ENCODE data around the gene MEX3D.

The MEX3D gene

DNA sequence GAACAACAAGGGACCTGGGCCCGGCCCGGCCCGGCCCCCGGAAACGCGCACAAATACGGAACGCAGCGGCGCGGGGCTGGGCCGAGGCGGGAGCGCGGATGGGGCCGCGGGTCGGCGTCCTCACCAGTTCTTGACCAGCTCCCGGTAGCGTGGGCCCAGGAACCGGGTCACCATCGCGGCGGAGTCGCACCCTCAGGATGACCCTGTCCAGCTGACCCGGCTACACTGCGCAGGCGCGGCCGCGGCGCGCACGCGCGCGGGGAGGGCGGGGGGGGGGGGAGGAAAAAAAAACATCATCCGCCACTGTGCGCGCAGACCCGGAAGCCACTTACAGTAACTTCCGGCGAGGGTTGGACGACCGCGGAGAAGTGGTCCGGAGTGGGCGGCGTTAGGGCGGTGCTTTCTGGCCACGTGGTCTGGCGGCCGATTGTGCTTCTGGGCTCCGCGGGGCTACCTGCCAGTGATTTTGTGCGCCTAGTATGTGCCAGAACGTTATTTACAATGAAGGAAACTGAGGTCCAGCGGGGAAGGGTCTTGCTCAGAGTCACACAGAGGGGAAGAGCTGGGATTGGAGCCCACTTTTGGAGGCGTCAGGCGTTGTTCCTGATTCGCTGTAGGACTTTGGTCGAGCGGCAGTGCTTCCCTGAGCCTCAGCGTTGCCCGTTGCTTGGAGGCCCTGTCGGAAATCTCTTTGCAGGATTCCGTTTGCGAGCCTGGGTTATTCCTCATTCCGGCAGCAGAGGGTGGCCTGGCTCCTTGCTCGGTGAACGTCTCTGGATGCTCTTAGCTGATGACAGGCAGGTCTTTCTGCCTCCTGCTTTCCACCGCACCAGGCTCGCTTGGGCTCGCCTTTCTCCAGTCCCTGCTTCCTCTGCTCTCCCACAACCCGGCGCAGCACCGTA, 37.4 kb upstream of the MEX3D start, which contains the start of gene UQCR11:
Gene UQCR11 (minus strand): TSS at position 227 of the 902 bp plus-strand sequence. CDS start 53 bp downstream, at position 174.
- Mint-ChIP-seq H3K4me3 (peak within 1 kb of the TSS; percentile 84), H3K4me1 (ENCODE audit: low read depth) (peaks cover 59% of the 10 kb centered on the region), H3K36me3 (ENCODE audit: low read depth) (peaks cover 47% of the 10 kb centered on the region), H3K9me3 (no peaks in the 10 kb centered on the region), H3K27me3 (no peaks in the 10 kb centered on the region), H3K27ac (peak within 1 kb of the TSS; percentile 98)
- DNase-seq, result peak; percentile 94

DNA sequence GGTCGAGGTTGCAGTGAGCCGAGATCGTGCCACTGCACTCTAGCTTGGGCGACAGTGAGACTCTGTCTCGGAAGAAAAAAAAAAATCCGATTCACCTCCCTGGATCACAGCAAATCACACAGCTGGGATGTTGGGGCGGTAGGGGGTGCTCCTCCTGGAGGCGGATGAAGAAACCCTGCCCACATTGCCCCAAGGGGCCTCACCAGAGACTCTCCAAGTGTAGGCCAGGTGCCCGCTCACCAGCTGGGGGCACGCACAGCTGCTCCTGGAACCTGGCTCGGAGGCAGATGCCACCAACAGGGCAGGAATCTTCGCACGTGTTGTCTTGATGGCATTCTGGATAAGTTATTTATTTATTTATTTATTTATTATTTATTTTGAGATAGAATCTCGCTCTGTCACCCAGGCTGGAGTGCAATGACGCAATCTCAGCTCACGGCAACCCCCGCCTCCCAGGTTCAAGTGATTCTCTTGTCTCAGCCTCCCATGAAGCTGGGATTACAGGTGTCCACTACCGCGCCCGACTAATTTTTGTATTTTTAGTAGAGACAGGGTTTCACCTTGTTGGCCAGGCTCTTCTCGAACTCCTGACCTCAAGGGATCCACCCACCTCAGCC, 34.1 kb upstream of the MEX3D start:
- no peak for DNase-seq
- no peak overlapping the region for H3K4me3 Mint-ChIP-seq
- peak overlapping the region; percentile 87 for H3K27ac Mint-ChIP-seq
- H3K4me1 Mint-ChIP-seq (ENCODE audit: low read depth), result peaks cover 36% of the 10 kb centered on the region
- no peaks in the 10 kb centered on the region for H3K27me3 Mint-ChIP-seq
- peaks cover 63% of the 10 kb centered on the region for H3K36me3 Mint-ChIP-seq (ENCODE audit: low read depth)
- H3K9me3 Mint-ChIP-seq, result no peaks in the 10 kb centered on the region

DNA sequence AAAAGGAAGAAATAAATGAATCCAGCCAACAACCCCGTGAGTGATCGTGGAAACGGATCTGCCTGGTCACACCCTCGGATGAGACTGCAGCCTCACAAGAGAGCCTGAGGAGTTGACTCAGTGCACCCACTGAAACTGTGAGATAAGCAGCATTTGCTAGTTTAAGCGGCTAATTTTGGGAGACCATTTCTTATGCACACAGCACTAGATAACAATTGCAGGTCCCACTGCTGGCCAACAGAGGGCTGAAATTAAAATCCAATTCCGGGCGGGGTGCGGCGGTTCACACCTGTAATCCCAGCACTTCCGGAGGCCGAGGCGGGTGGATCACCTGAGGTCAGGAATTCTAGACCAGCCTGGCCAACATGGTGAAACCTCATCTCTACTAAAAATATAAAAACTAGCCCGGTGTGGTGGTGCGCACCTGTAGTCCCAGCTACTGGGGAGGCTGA, 33.5 kb upstream of the MEX3D start:
- Mint-ChIP-seq H3K27ac (peak overlapping the region; percentile 79), H3K36me3 (ENCODE audit: low read depth) (peaks cover 69% of the 10 kb centered on the region), H3K4me1 (ENCODE audit: low read depth) (peaks cover 32% of the 10 kb centered on the region), H3K4me3 (no peak overlapping the region), H3K9me3 (no peaks in the 10 kb centered on the region), H3K27me3 (no peaks in the 10 kb centered on the region)
- DNase-seq, result no peak

DNA sequence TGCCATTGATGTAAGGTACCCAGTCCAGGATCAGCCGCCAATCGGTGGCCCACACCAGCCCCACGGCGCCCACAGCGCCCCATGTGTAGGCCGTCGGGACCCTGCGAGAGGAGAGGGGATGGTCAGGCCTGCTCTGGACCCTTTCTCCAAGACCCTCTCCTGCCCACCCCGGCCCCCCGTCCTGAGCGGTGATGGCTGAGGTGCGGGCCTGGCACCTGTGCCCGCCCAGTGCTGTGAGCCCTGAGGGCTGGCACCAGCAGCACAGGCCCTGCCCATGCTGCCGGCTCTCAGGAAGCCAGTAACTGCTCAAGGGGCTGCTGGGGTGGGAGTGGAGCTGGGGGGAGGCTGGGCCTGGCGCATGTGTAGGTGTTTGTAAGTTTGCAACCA, 31.3 kb upstream of the MEX3D start:
- H3K36me3 Mint-ChIP-seq (ENCODE audit: low read depth), result peaks cover 79% of the 10 kb centered on the region
- H3K9me3 Mint-ChIP-seq, result no peaks in the 10 kb centered on the region
- no peak overlapping the region for H3K4me3 Mint-ChIP-seq
- peak overlapping the region; percentile 22 for H3K27ac Mint-ChIP-seq
- no peak for DNase-seq
- H3K4me1 Mint-ChIP-seq (ENCODE audit: low read depth), result peaks cover 24% of the 10 kb centered on the region
- no peaks in the 10 kb centered on the region for H3K27me3 Mint-ChIP-seq

DNA sequence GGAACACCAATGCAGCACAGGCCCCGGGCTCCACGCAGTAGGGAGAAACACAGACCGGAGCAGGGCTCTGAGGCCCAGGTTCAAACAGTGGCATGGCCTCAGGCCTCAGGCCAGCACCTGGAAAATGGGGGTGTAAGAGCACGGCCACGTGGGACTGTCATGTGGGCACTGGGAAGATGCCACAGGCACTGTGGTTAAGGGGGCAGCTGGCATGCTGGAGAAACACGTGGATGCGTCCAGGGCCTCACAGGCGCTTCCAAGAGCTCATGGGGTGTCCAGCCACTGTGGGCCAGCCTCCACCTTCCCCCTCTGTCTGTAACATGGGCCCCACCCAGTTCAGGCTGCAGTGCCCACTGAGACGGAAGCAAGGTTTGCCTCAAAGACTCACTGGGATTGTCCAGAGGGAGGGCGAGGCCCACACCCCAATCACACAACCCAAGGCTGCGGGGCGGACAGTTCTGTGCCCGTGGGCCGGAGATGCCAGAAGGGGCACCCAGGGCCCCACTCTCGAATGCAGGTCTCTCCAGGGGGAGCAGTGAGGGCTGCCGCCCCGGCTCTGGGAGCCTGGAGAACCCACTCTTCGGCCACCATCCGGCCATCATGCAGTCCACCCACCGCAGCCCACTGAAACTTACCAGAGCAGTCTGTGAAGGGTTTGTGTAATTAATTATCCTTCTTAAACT, 30.8 kb upstream of the MEX3D start:
- Mint-ChIP-seq H3K27me3 (no peaks in the 10 kb centered on the region), H3K27ac (no peak overlapping the region), H3K9me3 (no peaks in the 10 kb centered on the region), H3K36me3 (ENCODE audit: low read depth) (peaks cover 77% of the 10 kb centered on the region), H3K4me1 (ENCODE audit: low read depth) (peaks cover 19% of the 10 kb centered on the region), H3K4me3 (no peak overlapping the region)
- no peak for DNase-seq

DNA sequence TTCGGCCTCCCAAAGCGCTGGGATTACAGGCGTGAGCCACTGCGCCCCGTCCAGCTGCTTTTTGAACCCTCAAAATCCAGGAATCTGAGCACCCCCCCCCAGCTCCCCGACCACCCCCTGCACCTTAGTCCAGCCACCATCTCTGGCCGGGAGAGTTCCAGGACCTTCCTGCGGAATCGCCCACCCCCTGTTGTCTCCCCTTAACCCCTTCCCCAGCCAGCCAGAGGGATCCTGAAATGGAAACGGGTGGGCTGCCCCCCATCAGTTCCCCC, 25.3 kb upstream of the MEX3D start:
- H3K4me1 Mint-ChIP-seq (ENCODE audit: low read depth), result peaks cover 20% of the 10 kb centered on the region
- H3K9me3 Mint-ChIP-seq, result no peaks in the 10 kb centered on the region
- H3K36me3 Mint-ChIP-seq (ENCODE audit: low read depth), result peaks cover 76% of the 10 kb centered on the region
- H3K4me3 Mint-ChIP-seq, result peak overlapping the region; percentile 86
- H3K27ac Mint-ChIP-seq, result peak overlapping the region; percentile 50
- DNase-seq, result no peak
- H3K27me3 Mint-ChIP-seq, result no peaks in the 10 kb centered on the region

DNA sequence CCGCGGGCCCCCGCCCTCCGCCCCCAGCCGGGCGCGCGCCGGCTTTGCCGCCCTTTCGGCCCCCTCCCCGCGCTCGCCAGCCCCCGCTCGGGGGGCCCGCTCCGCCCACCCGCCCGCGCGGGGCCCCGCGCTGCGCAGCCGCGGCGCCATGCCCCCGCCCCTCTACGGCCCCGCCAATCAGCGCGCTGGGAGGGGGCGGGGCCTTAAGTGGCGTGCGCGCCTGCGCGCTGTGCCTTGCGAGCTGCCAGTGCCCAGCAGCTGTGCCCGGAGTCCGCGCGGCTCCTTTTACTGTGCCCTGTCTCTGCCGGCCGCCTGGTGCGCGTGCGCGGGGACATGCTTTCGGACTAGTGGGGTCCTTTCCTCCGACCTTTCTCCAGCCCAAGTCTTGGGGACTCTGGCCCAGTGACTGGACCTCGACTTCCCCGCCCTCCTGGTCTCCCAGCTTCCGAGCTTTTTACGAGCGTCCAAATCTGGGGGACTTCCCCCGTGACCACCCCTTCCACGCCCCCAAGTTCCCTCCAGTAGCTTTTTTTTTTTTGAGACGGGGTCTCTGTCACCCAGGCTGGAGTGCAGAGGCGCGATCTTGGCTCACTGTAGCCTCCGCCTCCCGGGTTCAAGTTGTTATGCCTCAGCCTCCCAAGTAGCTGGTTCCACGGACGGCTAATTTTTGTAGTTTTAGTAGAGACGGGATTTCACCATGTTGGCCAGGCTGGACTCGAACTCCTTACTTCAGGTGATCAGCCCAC, 24.8 kb upstream of the MEX3D start, which contains the start of gene MBD3:
Gene MBD3 (minus strand): TSS at position 111 of the 746 bp plus-strand sequence. CDS start 234 bp downstream, outside the sequence.
- Mint-ChIP-seq H3K4me3 (peak within 1 kb of the TSS; percentile 94), H3K27ac (peak within 1 kb of the TSS; percentile 97), H3K27me3 (no peaks in the 10 kb centered on the region), H3K4me1 (ENCODE audit: low read depth) (peaks cover 23% of the 10 kb centered on the region), H3K36me3 (ENCODE audit: low read depth) (peaks cover 74% of the 10 kb centered on the region), H3K9me3 (no peaks in the 10 kb centered on the region)
- DNase-seq, result peak; percentile 91

DNA sequence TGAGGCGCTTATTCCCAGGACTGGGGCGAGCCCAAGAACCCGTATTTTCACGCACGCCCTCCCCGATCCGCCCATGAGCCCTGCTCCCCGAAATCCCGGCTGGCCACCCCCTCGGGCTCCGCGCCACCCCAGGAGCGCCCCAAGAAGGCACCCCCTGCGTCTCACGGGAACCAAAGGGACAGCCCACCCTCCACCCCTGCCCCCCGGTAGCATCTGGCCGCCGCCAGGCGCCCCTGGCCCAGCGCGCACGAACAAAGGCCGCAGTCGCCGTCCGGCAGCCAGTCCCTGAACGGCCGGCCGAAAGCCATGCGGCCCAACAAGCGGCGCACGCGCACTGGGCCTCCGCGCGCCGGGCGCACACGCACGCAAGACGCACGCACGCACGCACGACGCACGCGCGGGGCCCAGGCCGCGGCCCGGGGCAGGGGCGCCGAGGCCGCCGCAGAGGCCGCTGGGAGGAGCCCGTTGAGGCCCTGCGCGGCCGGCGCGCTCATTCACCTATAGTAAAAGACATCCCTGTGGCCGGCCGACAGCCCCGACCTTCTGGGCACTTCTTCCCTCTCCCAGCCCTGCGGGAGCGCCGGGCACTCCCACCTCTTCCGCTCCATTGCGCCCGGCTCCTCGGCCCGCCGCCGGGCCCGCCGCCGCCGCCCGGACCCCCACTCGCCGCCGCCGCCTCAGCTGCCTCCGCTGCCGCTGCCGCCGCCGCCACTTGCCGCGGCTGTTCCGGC, 24.1 kb upstream of the MEX3D start:
- Mint-ChIP-seq H3K27ac (peak overlapping the region; percentile 97), H3K4me3 (peak overlapping the region; percentile 94), H3K9me3 (no peaks in the 10 kb centered on the region), H3K27me3 (no peaks in the 10 kb centered on the region), H3K4me1 (ENCODE audit: low read depth) (peaks cover 30% of the 10 kb centered on the region), H3K36me3 (ENCODE audit: low read depth) (peaks cover 74% of the 10 kb centered on the region)
- DNase-seq, result peak; percentile 90

DNA sequence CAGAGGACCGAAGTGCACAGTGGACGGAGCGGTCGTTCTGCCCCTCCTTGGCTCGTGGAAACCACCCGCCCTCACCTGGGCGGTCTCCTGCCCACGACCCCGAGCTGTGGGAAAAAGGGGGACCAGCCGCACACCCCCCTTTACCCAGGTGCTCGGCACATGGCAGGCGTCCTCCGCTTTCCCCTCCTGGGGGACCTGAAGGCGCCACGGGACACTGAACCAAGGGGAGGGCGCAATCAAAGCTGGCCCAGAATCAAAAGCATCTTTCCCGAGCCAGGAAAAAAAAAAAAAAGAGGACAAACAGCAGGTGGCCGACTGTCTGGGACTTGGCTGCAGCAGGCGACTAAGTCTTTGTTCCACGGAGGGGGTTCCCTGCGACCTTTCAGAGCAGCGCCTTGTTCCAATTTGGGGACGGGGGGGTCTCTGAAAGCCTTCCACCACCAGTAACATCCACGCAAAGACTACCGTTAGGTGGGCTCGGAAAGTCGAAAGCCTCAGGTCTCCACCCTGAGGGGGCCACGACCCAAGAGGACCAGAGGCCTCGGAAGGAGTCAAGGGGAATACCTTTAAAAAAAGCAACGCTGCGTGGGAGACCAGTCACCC, 23.4 kb upstream of the MEX3D start:
- H3K4me3 Mint-ChIP-seq, result peak overlapping the region; percentile 94
- DNase-seq, result no peak
- peaks cover 30% of the 10 kb centered on the region for H3K4me1 Mint-ChIP-seq (ENCODE audit: low read depth)
- peak overlapping the region; percentile 97 for H3K27ac Mint-ChIP-seq
- no peaks in the 10 kb centered on the region for H3K9me3 Mint-ChIP-seq
- H3K36me3 Mint-ChIP-seq (ENCODE audit: low read depth), result peaks cover 70% of the 10 kb centered on the region
- H3K27me3 Mint-ChIP-seq, result no peaks in the 10 kb centered on the region

DNA sequence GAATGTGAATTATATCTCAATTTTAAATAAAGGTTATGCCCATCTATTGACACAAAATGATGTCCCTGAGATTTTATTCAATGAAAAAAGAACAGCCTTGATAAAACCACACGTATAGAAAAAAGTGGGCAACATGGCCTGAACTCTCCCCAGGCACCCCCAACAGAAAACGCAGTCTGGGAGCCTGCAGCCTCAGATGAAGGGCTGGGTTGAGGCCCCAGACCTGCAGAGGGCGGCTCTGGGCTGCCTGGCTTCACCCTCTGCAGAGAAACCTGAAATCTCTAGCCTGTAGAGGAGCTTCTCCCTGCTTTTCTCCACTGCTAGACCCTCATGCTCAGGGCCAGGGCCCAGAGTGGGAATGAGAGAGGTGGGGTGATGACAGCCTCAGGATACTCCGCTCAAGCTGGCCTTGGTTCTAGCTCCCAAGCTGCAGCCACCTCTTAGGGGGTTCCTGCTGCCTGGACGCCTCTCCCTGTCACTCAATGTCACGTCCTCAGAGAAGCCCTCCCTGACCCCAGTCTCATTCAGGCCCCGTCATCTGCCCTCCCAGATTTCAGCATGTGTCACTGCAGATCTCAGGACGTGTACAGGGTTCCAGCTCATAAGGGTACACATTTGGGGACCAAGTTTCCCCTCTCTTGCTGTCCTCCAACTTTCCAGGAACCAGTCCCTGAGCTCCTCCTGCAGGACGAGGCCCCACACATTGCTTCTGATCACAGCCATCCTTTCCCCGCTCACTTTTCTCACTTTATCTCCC, 22.7 kb upstream of the MEX3D start:
- H3K9me3 Mint-ChIP-seq, result no peaks in the 10 kb centered on the region
- DNase-seq, result peak; percentile 68
- peaks cover 72% of the 10 kb centered on the region for H3K36me3 Mint-ChIP-seq (ENCODE audit: low read depth)
- H3K27me3 Mint-ChIP-seq, result no peaks in the 10 kb centered on the region
- peak overlapping the region; percentile 97 for H3K27ac Mint-ChIP-seq
- peaks cover 33% of the 10 kb centered on the region for H3K4me1 Mint-ChIP-seq (ENCODE audit: low read depth)
- peak overlapping the region; percentile 94 for H3K4me3 Mint-ChIP-seq

DNA sequence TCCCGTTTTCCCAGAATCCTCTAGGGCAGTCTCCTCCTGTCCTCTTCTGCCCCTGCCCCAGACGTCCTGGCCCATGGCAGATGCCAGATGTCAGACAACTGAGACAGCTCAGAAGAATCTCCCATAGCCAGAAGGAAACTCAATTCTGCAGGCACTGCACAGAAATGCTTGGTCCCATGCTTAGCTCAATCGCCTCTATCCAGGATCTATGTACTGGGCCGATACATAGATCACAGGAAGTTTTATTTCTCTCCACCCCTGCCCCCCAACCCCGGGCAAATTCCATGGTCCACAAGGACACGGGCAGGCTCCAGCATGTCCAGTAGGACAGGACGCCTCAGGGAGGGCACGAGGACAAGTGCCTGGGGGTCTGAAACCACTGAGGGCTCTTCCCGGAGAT, 19.7 kb upstream of the MEX3D start:
- Mint-ChIP-seq H3K27me3 (no peaks in the 10 kb centered on the region), H3K36me3 (ENCODE audit: low read depth) (peaks cover 79% of the 10 kb centered on the region)
- no peak for DNase-seq

DNA sequence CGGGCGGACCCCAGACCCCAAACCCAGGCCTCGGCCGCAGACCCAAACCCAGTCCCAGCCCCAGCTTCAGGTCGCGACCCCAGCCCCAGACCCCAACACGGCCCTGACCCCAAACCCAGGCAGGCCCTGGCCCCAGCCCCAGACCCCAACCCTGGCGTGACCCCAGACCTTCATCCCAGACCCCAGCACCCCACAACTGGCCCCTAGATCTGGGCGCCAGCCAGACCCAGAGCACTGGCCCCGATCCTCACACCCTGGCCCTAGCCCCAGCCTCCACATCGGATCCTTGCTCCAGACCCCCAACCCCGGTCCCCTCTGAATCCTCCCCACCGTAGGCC, 17.1 kb upstream of the MEX3D start:
- DNase-seq, result no peak
- Mint-ChIP-seq H3K4me3 (no peak overlapping the region), H3K27me3 (no peaks in the 10 kb centered on the region), H3K27ac (no peak overlapping the region), H3K4me1 (ENCODE audit: low read depth) (peaks cover 23% of the 10 kb centered on the region), H3K9me3 (no peaks in the 10 kb centered on the region), H3K36me3 (ENCODE audit: low read depth) (peaks cover 86% of the 10 kb centered on the region)

More for the DNA sequence above, 19.7 kb upstream of the MEX3D start:
- Mint-ChIP-seq H3K4me3 (no peak overlapping the region), H3K9me3 (no peaks in the 10 kb centered on the region), H3K27ac (peak overlapping the region; percentile 33), H3K4me1 (ENCODE audit: low read depth) (peaks cover 33% of the 10 kb centered on the region)

All from activated T-cell treated with anti-CD3 and anti-CD28 coated beads, Interleukin-2, amount 50 U/mL, for 24 hours (primary cell).